ENCODE measurements around the gene COMMD6. TPM values are rescaled to one million over a fixed set of nuclear protein-coding genes. Genes with fewer than 3 reads are reported as not detected.

The COMMD6 gene
- total RNA-seq, 3 donors from 2014 or later (not counting 1 experiment from before 2014, with no cell fraction given) = 111 to 149 (median 118) TPM

GRCh38 chr13:75479102-75479740, 58.4 kb downstream of the COMMD6 start:
- no peak for TF ChIP-seq CTCF (IDR thresholded peaks at IDR 0.05)
- Histone ChIP-seq H3K27me3 (ENCODE audit: control insufficient read depth, insufficient read depth, low read length) (peaks cover 16% of the 10 kb centered on the region), H3K27ac (ENCODE audit: low read length) (no peak overlapping the region), H3K4me1 (ENCODE audit: control insufficient read depth, insufficient read depth, low read length) (peaks cover 12% of the 10 kb centered on the region), H3K36me3 (ENCODE audit: control insufficient read depth, insufficient read depth, low read length) (no peaks in the 10 kb centered on the region), H3K9me3 (ENCODE audit: control insufficient read depth, insufficient read depth, low read length) (no peaks in the 10 kb centered on the region), H3K4me3 (ENCODE audit: low read length) (no peak overlapping the region)
- intact Hi-C loops (cut with micrococcal nuclease) = no loop called here
- Mint-ChIP-seq H3K27ac (no peak overlapping the region), H3K4me1 (peaks cover 14 to 16% of the 10 kb centered on the region in 2 donors), H3K27me3 (ENCODE audit: low read depth in 2 of 2) (peaks cover 26 to 44% of the 10 kb centered on the region in 2 donors), H3K36me3 (no peaks in the 10 kb centered on the region), H3K9me3 (no peaks in the 10 kb centered on the region), H3K4me3 (peak overlapping the region; percentile 53)
- 73% methylated on average over 5 of the region's 5 CpGs for WGBS (ENCODE audit: insufficient coverage)
- no peak for ATAC-seq
- DNase-seq = no peak

- H3K27ac ChIP-seq (ENCODE audit: low read length) = no peak overlapping the region
- intact Hi-C loops (cut with micrococcal nuclease) = no loop called here
- WGBS (ENCODE audit: insufficient coverage) = 98% methylated on average over 4 of the region's 4 CpGs
- H3K4me3 Mint-ChIP-seq = no peak overlapping the region
- H3K27ac Mint-ChIP-seq = no peak overlapping the region
- H3K9me3 Mint-ChIP-seq = no peaks in the 10 kb centered on the region
- DNase-seq (no peak), ATAC-seq (no peak)
- peaks cover 26 to 44% of the 10 kb centered on the region in 2 donors for H3K27me3 Mint-ChIP-seq (ENCODE audit: low read depth in 2 of 2)
- H3K36me3 ChIP-seq (ENCODE audit: control insufficient read depth, insufficient read depth, low read length) = no peaks in the 10 kb centered on the region
- peaks cover 16% of the 10 kb centered on the region for H3K27me3 ChIP-seq (ENCODE audit: control insufficient read depth, insufficient read depth, low read length)
- H3K4me1 Mint-ChIP-seq = peaks cover 14 to 16% of the 10 kb centered on the region in 2 donors
- no peaks in the 10 kb centered on the region for H3K9me3 ChIP-seq (ENCODE audit: control insufficient read depth, insufficient read depth, low read length)
- no peaks in the 10 kb centered on the region for H3K36me3 Mint-ChIP-seq
- no peak overlapping the region for H3K4me3 ChIP-seq (ENCODE audit: low read length)
- no peak for TF ChIP-seq CTCF (IDR thresholded peaks at IDR 0.05)
- H3K4me1 ChIP-seq (ENCODE audit: control insufficient read depth, insufficient read depth, low read length) = peaks cover 12% of the 10 kb centered on the region
These were observed 59.0 kb downstream of the COMMD6 start for GRCh38 chr13:75478659-75479058.

Other genes with a start within 250 kb of the COMMD6 start
- 1 to 10 TPM in 2 of 3 donors, under 1 TPM in 1; 0.54 to 5.1 (median 3.7) TPM for gene TBC1D4, start 55.7 kb downstream of the COMMD6 start, total RNA-seq
- 10 to 100 TPM; 19.3 to 23.1 (median 22.7) TPM for gene UCHL3, start 11.9 kb upstream of the COMMD6 start, total RNA-seq
- 10 to 100 TPM in 1 of 3 donors, 1 to 10 TPM in 2; 5.5 to 10.4 (median 7.9) TPM for gene LMO7, start 98.5 kb upstream of the COMMD6 start, total RNA-seq